Stomach (tissue), 9 donors: Measurements from ENCODE around the gene MAP3K13. TPM values are rescaled to one million over a fixed set of nuclear protein-coding genes. Genes with fewer than 3 reads are reported as not detected.

ENCODE experiments used
- DNase-seq, 2 donors: peaks; one replicate each; pipeline versions ENCODE4 v3.0.0 to v3.0.0-alpha.2; 2013 to 2019
- H3K27ac ChIP-seq, 5 donors: fragments of 200-600 bp in 4 of 5; sonication (generic) in 4 of 5; one replicate each; pipeline ENCODE4 v1.5.1; 2013 to 2019; ENCODE audit warnings: mild to moderate bottlenecking in 1 of 5, moderate library complexity in 1 of 5
- H3K27me3 ChIP-seq, 3 donors: fragments of 200-600 bp; sonication (generic); one replicate each; pipeline ENCODE4 v1.5.1; 2017 to 2019; ENCODE audit warnings: mixed run types in 1 of 3
- H3K36me3 ChIP-seq, 4 donors: fragments of 200-600 bp; sonication (generic); 1 replicate in 3 of 4; 2 replicates in 1 of 4; pipeline ENCODE4 v1.5.1; 2016 to 2019
- H3K4me1 ChIP-seq, 4 donors: fragments of 200-600 bp; sonication (generic); one replicate each; pipeline ENCODE4 v1.5.1; 2016 to 2019
- H3K4me3 ChIP-seq, 4 donors: fragments of 200-600 bp; sonication (generic) in 3 of 4; one replicate each; pipeline ENCODE4 v1.5.1; 2016 to 2019; ENCODE audit warnings: mild to moderate bottlenecking in 1 of 4
- H3K9me3 ChIP-seq, 4 donors: fragments of 200-600 bp; sonication (generic); one replicate each; pipeline ENCODE4 v1.5.1; 2016 to 2019
- CTCF ChIP-seq, 7 experiments: fragments of 450-650 bp in 4 of 7; fragments of 200-600 bp in 3 of 7; sonication (generic) in 3 of 7; IDR thresholded peaks; one replicate each; pipeline ENCODE4 v1.5.1; 2016 to 2019; ENCODE audit warnings: antibody characterized with exemption in 7 of 7, control low read depth in 2 of 7, mild to moderate bottlenecking in 1 of 7
- EP300 ChIP-seq: sonication (generic); formaldehyde crosslinking; IDR thresholded peaks from one replicate; pipeline ENCODE4 v1.6.1; 2017; ENCODE audit warnings: antibody characterized with exemption
- POLR2A ChIP-seq, 4 donors: fragments of 450-650 bp; IDR thresholded peaks; one replicate each; pipeline ENCODE4 v1.6.1; 2016; ENCODE audit warnings: antibody characterized with exemption in 4 of 4, control low read depth in 2 of 4, mild to moderate bottlenecking in 1 of 4, moderate library complexity in 1 of 4
- POLR2AphosphoS5 ChIP-seq, 3 donors: sonication (generic); formaldehyde crosslinking; IDR thresholded peaks; one replicate each; pipeline ENCODE4 v1.6.1; 2016; ENCODE audit warnings: antibody characterized with exemption in 3 of 3
- WGBS, 5 donors: extraction: QIAGEN DNeasy Blood & Tissue Kit in 3 of 5; methylation state at CpG; one replicate each; pipeline versions ENCODE4 v1.1.5 to v1.1.7; 2013 to 2018; 5-methylcytosine and 5-hydroxymethylcytosine counted together
- intact Hi-C: fragments of 100-400 bp; cut with DNase I; formaldehyde crosslinking; loops from one replicate; pipeline ENCODE4 v1.15.1; 2023; ENCODE audit warnings: low total_unique reads
- polyA plus RNA-seq, 3 donors: library from polyadenylated mRNA; stranded (reverse); fragments of 200-250 nt; gene quantifications; one replicate each; pipeline ENCODE4 v1.2.3, GENCODE V29; 2013
- total RNA-seq, 5 donors: library from RNA; depleted of rRNA; stranded (reverse); fragments of >200 nt; gene quantifications; one replicate each; pipeline versions ENCODE4 v1.1.0 to v1.2.3, GENCODE V29; 2014 to 2016
- donor health status: healthy with polysubstance abuse.
- donor health status: Bipolar disorder and iron deficiency.
- donor health status: healthy.

MAP3K13 gene
- total and polyA plus RNA-seq, 8 donors: 11.7 to 315 (median 31.0) TPM

GRCh38 chr3:185339945-185340344 lies 23.0 kb upstream of the MAP3K13 start:
- no peak for DNase-seq
- Histone ChIP-seq H3K27me3 (no peaks in the 10 kb centered on the region), H3K27ac (no peak overlapping the region), H3K9me3 (no peaks in the 10 kb centered on the region), H3K4me1 (peaks cover 12 to 38% (median 13%) of the 10 kb centered on the region in 4 donors), H3K36me3 (no peaks in the 10 kb centered on the region), H3K4me3 (no peak overlapping the region)
- 88 to 93% (median 90%) methylated on average over 2 of the region's 2 CpGs for WGBS, 5 donors
- intact Hi-C loops: no loop called here
- TF ChIP-seq EP300 (no peak), CTCF (IDR thresholded peaks at IDR 0.05) (no peak), POLR2AphosphoS5 (IDR thresholded peaks at IDR 0.05) (no peak), POLR2A (IDR thresholded peaks at IDR 0.05) (no peak)

GRCh38 chr3:185340751-185341150 lies 22.2 kb upstream of the MAP3K13 start:
- Histone ChIP-seq H3K9me3 (no peaks in the 10 kb centered on the region), H3K36me3 (no peaks in the 10 kb centered on the region), H3K27me3 (no peaks in the 10 kb centered on the region), H3K4me3 (no peak overlapping the region), H3K27ac (peak overlapping the region in 2 of 5 donors; percentile 75 to 79), H3K4me1 (peaks cover 10 to 31% (median 13%) of the 10 kb centered on the region in 4 donors)
- TF ChIP-seq EP300: no peak
- no peak for TF ChIP-seq POLR2AphosphoS5 (IDR thresholded peaks at IDR 0.05)
- TF ChIP-seq POLR2A (IDR thresholded peaks at IDR 0.05): no peak
- TF ChIP-seq CTCF (IDR thresholded peaks at IDR 0.05): no peak
- 87 to 98% (median 96%) methylated on average over 2 of the region's 2 CpGs for WGBS, 5 donors
- intact Hi-C loops: no loop called here
- DNase-seq: no peak

- no peak for DNase-seq
- intact Hi-C loops: no loop called here
Observed at GRCh38 chr3:185341616-185342458, 21.1 kb upstream of the MAP3K13 start.

More at GRCh38 chr3:185341616-185342458, 21.1 kb upstream of the MAP3K13 start:
- H3K9me3 ChIP-seq: no peaks in the 10 kb centered on the region
- no peaks in the 10 kb centered on the region for H3K27me3 ChIP-seq
- TF ChIP-seq POLR2A (IDR thresholded peaks at IDR 0.05) (no peak), CTCF (IDR thresholded peaks at IDR 0.05) (no peak), POLR2AphosphoS5 (IDR thresholded peaks at IDR 0.05) (no peak), EP300 (no peak)
- no peaks in the 10 kb centered on the region for H3K36me3 ChIP-seq
- peaks cover 5 to 34% (median 13%) of the 10 kb centered on the region in 4 donors for H3K4me1 ChIP-seq
- H3K4me3 ChIP-seq: no peak overlapping the region
- 53 to 67% (median 59%) methylated on average over 5 of the region's 5 CpGs for WGBS, 5 donors
- peak overlapping the region in 3 of 5 donors; percentile 34 to 79 (median 75) for H3K27ac ChIP-seq
